Breast epithelium (tissue), 4 donors: ENCODE measurements around the gene MBP. TPM values are rescaled to one million over a fixed set of nuclear protein-coding genes. Genes with fewer than 3 reads are reported as not detected.

Source experiments
- DNase-seq, 2 donors: peaks; one replicate each; pipeline ENCODE4 v3.0.0-alpha.2; 2019; ENCODE audit warnings: low spot score in 2 of 2
- H3K27ac ChIP-seq, 2 donors: fragments of 200-600 bp; sonication (generic) in 1 of 2; one replicate each; pipeline ENCODE4 v1.5.1; 2016 to 2019; ENCODE audit warnings: mild to moderate bottlenecking in 1 of 2
- H3K27me3 ChIP-seq, 2 donors: fragments of 200-600 bp; sonication (generic) in 1 of 2; one replicate each; pipeline versions ENCODE4 v1.5.1 to v1.6.0; 2017 to 2019; ENCODE audit warnings: control low read depth in 1 of 2, mild to moderate bottlenecking in 1 of 2
- H3K36me3 ChIP-seq: fragments of 200-600 bp; one replicate; pipeline ENCODE4 v1.5.1; 2019
- H3K4me1 ChIP-seq, 2 donors: fragments of 200-600 bp; sonication (generic); one replicate each; pipeline ENCODE4 v1.5.1; 2016 to 2019; ENCODE audit warnings: control low read depth in 1 of 2
- H3K4me3 ChIP-seq, 3 donors: fragments of 200-600 bp; sonication (generic); 1 replicate in 2 of 3; 2 replicates in 1 of 3; pipeline ENCODE4 v1.5.1; 2016 to 2019; ENCODE audit warnings: mild to moderate bottlenecking in 3 of 3, moderate library complexity in 2 of 3
- H3K9me3 ChIP-seq, 2 donors: fragments of 200-600 bp; sonication (generic) in 1 of 2; one replicate each; pipeline ENCODE4 v1.5.1; 2016 to 2019; ENCODE audit warnings: control low read depth in 1 of 2
- CTCF ChIP-seq, 3 donors: fragments of 450-650 bp; IDR thresholded peaks; one replicate each; pipeline ENCODE4 v1.5.1; 2016 to 2017; ENCODE audit warnings: antibody characterized with exemption in 3 of 3, mild to moderate bottlenecking in 3 of 3, moderate library complexity in 3 of 3
- POLR2A ChIP-seq: fragments of 450-650 bp; IDR thresholded peaks from one replicate; pipeline ENCODE4 v1.6.1; 2016; ENCODE audit warnings: antibody characterized with exemption, mild to moderate bottlenecking, moderate library complexity
- POLR2AphosphoS5 ChIP-seq, 3 donors: sonication (generic); formaldehyde crosslinking; IDR thresholded peaks; one replicate each; pipeline ENCODE4 v1.6.1; 2017; ENCODE audit warnings: antibody characterized with exemption in 3 of 3
- intact Hi-C: fragments of 100-400 bp; cut with DNase I; formaldehyde crosslinking; loops from one replicate; pipeline ENCODE4 v1.15.1; 2023; ENCODE audit warnings: low total_unique reads
- total RNA-seq, 3 donors: library from RNA; depleted of rRNA; stranded (reverse); fragments of >200 nt; gene quantifications; one replicate each; pipeline ENCODE4 v1.1.0, GENCODE V29; 2016

The MBP gene
- total RNA-seq, 3 donors from 2014 or later: 27.2 to 46.2 (median 32.4) TPM

GRCh38 chr18:77056344-77057005 is 76.1 kb downstream of the MBP start:
- H3K4me3 ChIP-seq: no peak overlapping the region
- peaks cover 0 to 7% of the 10 kb centered on the region in 2 donors for H3K4me1 ChIP-seq
- no peak for TF ChIP-seq CTCF (IDR thresholded peaks at IDR 0.05)
- no peak for TF ChIP-seq POLR2A
- TF ChIP-seq POLR2AphosphoS5 (IDR thresholded peaks at IDR 0.05): no peak
- DNase-seq: no peak
- no peaks in the 10 kb centered on the region for H3K9me3 ChIP-seq
- intact Hi-C loops: no loop called here
- H3K27me3 ChIP-seq: no peaks in the 10 kb centered on the region
- H3K36me3 ChIP-seq: no peaks in the 10 kb centered on the region
- H3K27ac ChIP-seq: peak overlapping the region; percentile 60 to 87

- Histone ChIP-seq H3K27ac (peak overlapping the region; percentile 60 to 87), H3K4me3 (no peak overlapping the region), H3K36me3 (no peaks in the 10 kb centered on the region), H3K9me3 (no peaks in the 10 kb centered on the region), H3K4me1 (peaks cover 0 to 7% of the 10 kb centered on the region in 2 donors), H3K27me3 (no peaks in the 10 kb centered on the region)
- DNase-seq: no peak
- no peak for TF ChIP-seq POLR2AphosphoS5 (IDR thresholded peaks at IDR 0.05)
- no peak for TF ChIP-seq POLR2A
- no peak for TF ChIP-seq CTCF (IDR thresholded peaks at IDR 0.05)
- intact Hi-C loops: no loop called here
Observed at GRCh38 chr18:77055429-77056300, 76.9 kb downstream of the MBP start.

- Histone ChIP-seq H3K4me1 (peaks cover 0 to 7% of the 10 kb centered on the region in 2 donors), H3K27ac (peak overlapping the region; percentile 58 to 80), H3K27me3 (no peaks in the 10 kb centered on the region), H3K36me3 (no peaks in the 10 kb centered on the region), H3K9me3 (no peaks in the 10 kb centered on the region), H3K4me3 (no peak overlapping the region)
- TF ChIP-seq CTCF (IDR thresholded peaks at IDR 0.05) (peak in 2 of 3 donors; percentile 12 to 37), POLR2A (no peak)
- intact Hi-C loops: no loop called here
- peak in 1 of 2 donors; percentile 55 for DNase-seq
Observed at GRCh38 chr18:77054606-77055428, 77.8 kb downstream of the MBP start.

GRCh38 chr18:77054288-77054605 is 78.3 kb downstream of the MBP start:
- H3K4me3 ChIP-seq: no peak overlapping the region
- no peak for TF ChIP-seq POLR2AphosphoS5 (IDR thresholded peaks at IDR 0.05)
- TF ChIP-seq POLR2A: no peak
- no peak for TF ChIP-seq CTCF (IDR thresholded peaks at IDR 0.05)
- DNase-seq: no peak
- no peaks in the 10 kb centered on the region for H3K9me3 ChIP-seq
- no peaks in the 10 kb centered on the region for H3K27me3 ChIP-seq
- intact Hi-C loops: no loop called here
- H3K36me3 ChIP-seq: no peaks in the 10 kb centered on the region
- H3K27ac ChIP-seq: peak overlapping the region; percentile 58 to 80
- H3K4me1 ChIP-seq: peaks cover 0 to 7% of the 10 kb centered on the region in 2 donors
